H1 (cell line): ENCODE data around the gene GPATCH4. TPM values are rescaled to one million over a fixed set of nuclear protein-coding genes. Genes with fewer than 3 reads are reported as not detected.

Experiments
- CTCF ChIA-PET: fragments of 300-600 bp; sonication (Branson Sonifier 250); formaldehyde crosslinking; loops from one replicate; lab custom pipeline; 2021; ENCODE audit not compliant: partially characterized antibody; lab: Charles Lee
- POLR2A ChIA-PET: fragments of 300-600 bp; sonication (Branson Sonifier 250); formaldehyde crosslinking; loops from one replicate; lab custom pipeline; 2021; ENCODE audit warnings: inconsistent platforms; ENCODE audit not compliant: partially characterized antibody; lab: Charles Lee
- DNase-seq, 2 experiments: peaks; one replicate each; pipeline versions ENCODE4 v3.0.0 to v3.0.0-alpha.2; 2010 to 2022; ENCODE audit warnings: low spot score in 2 of 2, low read depth in 1 of 2, mixed read lengths in 1 of 2
- FAIRE-seq: peaks from 2 replicates; lab custom pipeline; 2011; peaks lifted over from hg19 to GRCh38; lab: Jason Lieb, UNC
- H2AFZ ChIP-seq: 2 replicates; pipeline ENCODE4 v1.8.1; 2012; ENCODE audit warnings: low read length, inconsistent platforms
- H2AK5ac ChIP-seq: 2 replicates; pipeline ENCODE4 v1.6.1; 2013; ENCODE audit warnings: low read depth, low read length
- H2BK120ac ChIP-seq: replicated peaks from 2 replicates; pipeline ENCODE3; 2013; ENCODE audit warnings: low read depth, low read length, inconsistent platforms
- H2BK12ac ChIP-seq: 2 replicates; pipeline ENCODE4 v1.6.1; 2013; ENCODE audit warnings: low read depth, low read length
- H2BK15ac ChIP-seq: 2 replicates; pipeline ENCODE4 v1.6.1; 2013; ENCODE audit warnings: low read length
- H2BK20ac ChIP-seq: 2 replicates; pipeline ENCODE4 v1.6.1; 2013; ENCODE audit warnings: low read length
- H2BK5ac ChIP-seq: 2 replicates; pipeline ENCODE4 v1.6.1; 2013; ENCODE audit warnings: low read depth, low read length
- H3K14ac ChIP-seq: 2 replicates; pipeline ENCODE4 v1.6.1; 2013; ENCODE audit warnings: inconsistent platforms; ENCODE audit not compliant: insufficient read length
- H3K18ac ChIP-seq: 2 replicates; pipeline ENCODE4 v1.6.1; 2013; ENCODE audit warnings: low read length; ENCODE audit errors: extremely low read depth
- H3K23ac ChIP-seq: 2 replicates; pipeline ENCODE4 v1.6.1; 2013; ENCODE audit warnings: inconsistent platforms; ENCODE audit not compliant: insufficient read length
- H3K23me2 ChIP-seq: 2 replicates; pipeline ENCODE4 v1.6.1; 2013; ENCODE audit warnings: low read depth, low read length
- H3K27ac ChIP-seq: 2 replicates; pipeline ENCODE4 v1.6.1; 2011; ENCODE audit warnings: low read depth, low read length, inconsistent platforms
- H3K27me3 ChIP-seq, 4 experiments: replicated peaks in 1 of 4; 1 replicate in 1 of 4; 2 replicates in 3 of 4; pipeline versions ENCODE4 v1.6.1 to v1.8.1; 2011 to 2013; ENCODE audit warnings: low read length in 3 of 4, mild to moderate bottlenecking in 3 of 4, inconsistent platforms in 2 of 4, mixed read lengths in 2 of 4, moderate library complexity in 1 of 4; ENCODE audit not compliant: control insufficient read depth in 3 of 4, insufficient read depth in 3 of 4; ENCODE audit errors: extremely low read depth in 1 of 4
- H3K36me3 ChIP-seq, 4 experiments: 2 replicates each; pipeline versions ENCODE4 v1.6.1 to v1.8.1; 2011 to 2013; ENCODE audit warnings: mild to moderate bottlenecking in 4 of 4, low read length in 3 of 4, moderate library complexity in 2 of 4, control low read depth in 1 of 4, inconsistent platforms in 1 of 4; ENCODE audit not compliant: insufficient read depth in 4 of 4, control insufficient read depth in 2 of 4
- H3K4ac ChIP-seq: replicated peaks from 2 replicates; pipeline ENCODE3; 2013; ENCODE audit warnings: low read length, low read depth, mixed read lengths, inconsistent platforms; ENCODE audit not compliant: insufficient read length
- H3K4me1 ChIP-seq, 4 experiments: replicated peaks in 1 of 4; 1 replicate in 1 of 4; 2 replicates in 3 of 4; pipeline versions ENCODE4 v1.6.1 to v1.8.1; 2011 to 2013; ENCODE audit warnings: low read length in 3 of 4, inconsistent platforms in 2 of 4, mixed read lengths in 1 of 4; ENCODE audit not compliant: insufficient read depth in 4 of 4, control insufficient read depth in 3 of 4
- H3K4me2 ChIP-seq, 2 experiments: 2 replicates each; pipeline versions ENCODE4 v1.6.1 to v1.8.1; 2011 to 2013; ENCODE audit warnings: low read depth in 2 of 2, low read length in 2 of 2, control low read depth in 1 of 2, inconsistent platforms in 1 of 2, mild to moderate bottlenecking in 1 of 2; ENCODE audit not compliant: insufficient read depth in 1 of 2
- H3K4me3 ChIP-seq, 4 experiments: fragments of 200-600, 300-600 bp in 1 of 4; sonication (generic), shearing (Covaris generic), sonication (Bioruptor Twin) in 1 of 4; 2 replicates each; pipeline versions ENCODE4 v1.5.1 to v1.8.1; 2011 to 2016; ENCODE audit warnings: low read length in 4 of 4, low read depth in 3 of 4, control low read depth in 2 of 4, inconsistent platforms in 2 of 4, mild to moderate bottlenecking in 2 of 4, mixed read lengths in 1 of 4, moderate library complexity in 1 of 4; ENCODE audit not compliant: insufficient read depth in 2 of 4; ENCODE audit errors: extremely low read depth in 1 of 4
- H3K56ac ChIP-seq: replicated peaks from 2 replicates; pipeline ENCODE3; 2013; ENCODE audit warnings: low read depth, mild to moderate bottlenecking, mixed read lengths, low read length, inconsistent platforms; ENCODE audit not compliant: insufficient read length
- H3K79me1 ChIP-seq: 2 replicates; pipeline ENCODE4 v1.6.1; 2013; ENCODE audit warnings: low read depth, low read length, control low read depth
- H3K79me2 ChIP-seq, 2 experiments: 2 replicates each; pipeline versions ENCODE4 v1.6.1 to v1.8.1; 2012 to 2013; ENCODE audit warnings: low read length in 2 of 2, mild to moderate bottlenecking in 2 of 2, inconsistent platforms in 1 of 2; ENCODE audit not compliant: insufficient read depth in 2 of 2, control insufficient read depth in 1 of 2
- H3K9ac ChIP-seq, 4 experiments: replicated peaks in 1 of 4; 1 replicate in 1 of 4; 2 replicates in 3 of 4; pipeline versions ENCODE4 v1.6.1 to v1.8.1; 2011 to 2013; ENCODE audit warnings: low read depth in 3 of 4, low read length in 3 of 4, control low read depth in 2 of 4, mild to moderate bottlenecking in 2 of 4, moderate library complexity in 2 of 4, inconsistent platforms in 1 of 4; ENCODE audit errors: extremely low read depth in 1 of 4
- H3K9me3 ChIP-seq, 2 experiments: 2 replicates each; pipeline versions ENCODE4 v1.6.1 to v1.8.1; 2012 to 2013; ENCODE audit warnings: mild to moderate bottlenecking in 2 of 2, moderate library complexity in 2 of 2, control low read depth in 1 of 2, inconsistent platforms in 1 of 2, low read depth in 1 of 2, low read length in 1 of 2, mixed read lengths in 1 of 2; ENCODE audit not compliant: insufficient read depth in 2 of 2
- H4K20me1 ChIP-seq, 2 experiments: replicated peaks in 1 of 2; 2 replicates each; pipeline versions ENCODE3 to v1.8.1; 2011 to 2013; ENCODE audit warnings: inconsistent platforms in 2 of 2, low read length in 2 of 2, mild to moderate bottlenecking in 1 of 2; ENCODE audit not compliant: insufficient read depth in 2 of 2, control insufficient read depth in 1 of 2
- H4K5ac ChIP-seq: 2 replicates; pipeline ENCODE4 v1.6.1; 2013; ENCODE audit warnings: low read length, low read depth, mixed read lengths, inconsistent platforms; ENCODE audit not compliant: insufficient read length
- H4K8ac ChIP-seq: 2 replicates; pipeline ENCODE4 v1.8.0; 2013; ENCODE audit warnings: mild to moderate bottlenecking, moderate library complexity, low read length, inconsistent platforms; ENCODE audit not compliant: insufficient read depth; ENCODE audit errors: extremely low read depth
- H4K91ac ChIP-seq: replicated peaks from 2 replicates; pipeline ENCODE3; 2013; ENCODE audit warnings: low read length, mixed read lengths, inconsistent platforms; ENCODE audit not compliant: insufficient read length
- BACH1 ChIP-seq: IDR thresholded peaks from 2 replicates; pipeline ENCODE4 v1.6.1; 2012; ENCODE audit warnings: low read length, improper control_type of control experiment
- CEBPB ChIP-seq: IDR thresholded peaks from 2 replicates; pipeline ENCODE4 v1.6.1; 2012; ENCODE audit warnings: low read depth, low read length
- EP300 ChIP-seq, 2 experiments: IDR thresholded peaks; 1 replicate in 1 of 2; 2 replicates in 1 of 2; pipeline ENCODE4 v1.6.1; 2011 to 2012; ENCODE audit warnings: low read depth in 2 of 2, low read length in 2 of 2, mild to moderate bottlenecking in 2 of 2, borderline replicate concordance in 1 of 2, inconsistent platforms in 1 of 2, moderate library complexity in 1 of 2
- NANOG ChIP-seq: IDR thresholded peaks from 2 replicates; pipeline ENCODE4 v1.6.1; 2011; ENCODE audit warnings: low read length, low read depth, mild to moderate bottlenecking, inconsistent platforms; ENCODE audit not compliant: insufficient read depth, poor library complexity, severe bottlenecking
- PHF8 ChIP-seq: fragments of 200-600 bp; sonication (generic); conservative IDR thresholded peaks from 2 replicates; pipeline ENCODE4 v1.7.1; 2012; ENCODE audit warnings: low read depth, mild to moderate bottlenecking, inconsistent platforms, low read length, moderate library complexity
- RAD21 ChIP-seq, 2 experiments: IDR thresholded peaks in 1 of 2; conservative IDR thresholded peaks in 1 of 2; 2 replicates each; pipeline ENCODE4 v1.6.1; 2011; ENCODE audit warnings: low read depth in 2 of 2, low read length in 2 of 2, improper control_type of control experiment in 1 of 2, inconsistent platforms in 1 of 2, mild to moderate bottlenecking in 1 of 2, moderate library complexity in 1 of 2
- SAP30 ChIP-seq: fragments of 300-600 bp; sonication (generic); IDR thresholded peaks from 2 replicates; pipeline ENCODE4 v1.7.1; 2012; ENCODE audit warnings: low read length, moderate library complexity, mild to moderate bottlenecking, inconsistent platforms; ENCODE audit not compliant: insufficient read depth, insufficient replicate concordance
- WGBS, 2 experiments: shearing (Covaris generic) in 1 of 2; methylation state at CpG; one replicate each; pipeline versions ENCODE4 v1.1.6 to v1.1.7; 2013 to 2015; ENCODE audit warnings: low lambda C conversion rate in 2 of 2, mixed read lengths in 2 of 2, inconsistent platforms in 1 of 2, low coverage in 1 of 2, missing lambda C conversion rate in 1 of 2; ENCODE audit not compliant: insufficient replicate concordance in 2 of 2, insufficient coverage in 1 of 2, insufficient read length in 1 of 2; ENCODE audit errors: extremely low coverage in 1 of 2, missing lambda C conversion rate in 1 of 2; 5-methylcytosine and 5-hydroxymethylcytosine counted together
- polyA plus RNA-seq, 7 experiments: library from polyadenylated mRNA; depleted of rRNA in 3 of 7; stranded (reverse) in 5 of 7; unstranded in 2 of 7; fragments of >200 nt in 5 of 7; fragments of 200-250 nt in 2 of 7; gene quantifications; 1 replicate in 5 of 7; 2 replicates in 1 of 7; 4 replicates in 1 of 7; pipeline versions ENCODE4 v1.2.1 to v1.2.3, GENCODE V29; 2011 to 2013; ENCODE audit warnings: missing spikeins in 2 of 7, mixed read lengths in 2 of 7
- total RNA-seq: library from RNA; stranded (reverse); fragmentation: NEBNext Ultra II Directional; extraction: Animal tissue kit (Norgen Biotek cat#: 25700); gene quantifications from 2 replicates; pipeline ENCODE4 v1.2.1, GENCODE V29; 2021
- TF ChIP-seq, protein P1 (sequence below): IDR thresholded peaks from 2 replicates; pipeline ENCODE4 v1.6.1; 2012; ENCODE audit warnings: inconsistent platforms

GPATCH4 gene
- total and polyA plus RNA-seq, 2 of the 8 experiments (the other 6 are each of a cell fraction or from before 2014, with no cell fraction given), result 20.5 to 47.9 TPM

DNA sequence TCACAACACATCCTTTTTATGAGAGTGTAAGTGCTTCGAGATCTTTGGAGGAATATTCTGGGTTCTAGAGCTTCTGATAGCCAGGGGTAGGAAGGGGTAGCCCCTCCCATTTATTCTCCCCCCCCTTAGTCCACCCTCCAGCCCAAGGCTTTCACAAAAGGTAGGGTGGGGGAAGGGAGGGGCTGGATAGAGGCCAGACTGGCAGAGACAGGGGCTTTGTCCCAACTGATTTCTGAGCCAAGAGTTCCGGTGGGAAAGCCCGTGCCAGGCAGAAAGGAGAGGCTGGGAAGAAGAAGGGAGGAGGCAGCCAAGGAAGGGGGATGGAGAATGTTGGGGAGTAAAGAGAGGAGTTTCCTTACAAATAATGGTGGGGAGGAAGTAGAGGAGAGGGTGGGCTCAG lies 43.8 kb upstream of the GPATCH4 start:
- H2AFZ ChIP-seq, result no peak overlapping the region
- peaks cover 8 to 23% (median 15%) of the 10 kb centered on the region in 4 experiments for H3K4me1 ChIP-seq
- CTCF ChIA-PET, result interaction anchor here (0.5 to 43.0 kb wide), 7 partner anchors 15 to 1777 kb away, joined by 3 to 868 read pairs (median 6); partner anchors contain the start of genes HAPLN2, NES and NTRK1
- POLR2A ChIA-PET, result interaction anchor here (1.4 to 4.5 kb wide), 4 partner anchors 18 to 60 kb away, joined by 3 to 22 read pairs (median 10); partner anchors contain the start of gene NES
- no peaks in the 10 kb centered on the region for H3K79me2 ChIP-seq
- H2BK120ac ChIP-seq, result no peak overlapping the region
- no peak overlapping the region for H2BK5ac ChIP-seq
- H3K4me3 ChIP-seq, result no peak overlapping the region
- H2BK20ac ChIP-seq, result no peak overlapping the region
- no peak overlapping the region for H2BK12ac ChIP-seq
- H3K23ac ChIP-seq, result no peak overlapping the region
- peaks cover 11 to 72% (median 55%) of the 10 kb centered on the region in 4 experiments for H3K27me3 ChIP-seq
- H2BK15ac ChIP-seq, result peak overlapping the region; percentile 40; the same call in 1 of the 2 replicates
- H3K18ac ChIP-seq, result no peak overlapping the region
- TF ChIP-seq CEBPB, result no peak
- TF ChIP-seq BACH1, result no peak
- TF ChIP-seq SAP30, result no peak
- no peak for TF ChIP-seq PHF8
- no peak for TF ChIP-seq RAD21 (IDR thresholded peaks at IDR 0.05 in 1 of 2, conservative IDR thresholded peaks at IDR 0.05 in 1 of 2; ENCODE audit: low read depth in 2 of 2, low read length in 2 of 2)
- TF ChIP-seq, protein P1, sequence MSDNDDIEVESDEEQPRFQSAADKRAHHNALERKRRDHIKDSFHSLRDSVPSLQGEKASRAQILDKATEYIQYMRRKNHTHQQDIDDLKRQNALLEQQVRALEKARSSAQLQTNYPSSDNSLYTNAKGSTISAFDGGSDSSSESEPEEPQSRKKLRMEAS, result no peak
- TF ChIP-seq NANOG, result no peak
- TF ChIP-seq EP300 (IDR thresholded peaks at IDR 0.05; ENCODE audit: borderline replicate concordance in 1 of 2, low read depth in 2 of 2, low read length in 2 of 2), result no peak
- 87% methylated on average over 3 of the region's 3 CpGs; no CpG with 5 or more reads in 1 of the 2 experiments for WGBS, 2 experiments
- H3K4ac ChIP-seq, result no peak overlapping the region
- H3K9me3 ChIP-seq, result no peaks in the 10 kb centered on the region
- no peak for DNase-seq
- H3K56ac ChIP-seq, result no peak overlapping the region
- no peaks in the 10 kb centered on the region for H3K79me1 ChIP-seq
- peaks cover 0 to 6% of the 10 kb centered on the region in 2 experiments for H4K20me1 ChIP-seq
- no peak overlapping the region; the same call in 1 of the 2 replicates for H2AK5ac ChIP-seq
- no peak for FAIRE-seq
- no peaks in the 10 kb centered on the region for H3K36me3 ChIP-seq
- H4K5ac ChIP-seq, result no peak overlapping the region
- no peak overlapping the region for H4K8ac ChIP-seq
- H3K4me2 ChIP-seq, result no peak overlapping the region
- H3K9ac ChIP-seq, result no peak overlapping the region
- no peak overlapping the region for H3K14ac ChIP-seq
- H3K27ac ChIP-seq, result no peak overlapping the region
- H3K23me2 ChIP-seq, result peaks cover 13% of the 10 kb centered on the region; the same call in 1 of the 2 replicates
- H4K91ac ChIP-seq, result no peak overlapping the region
